Measurements from ENCODE around the gene FNDC10. TPM values are rescaled to one million over a fixed set of nuclear protein-coding genes. Genes with fewer than 3 reads are reported as not detected.
"Not testable (repeated sequence)": the region's sequence is repeated elsewhere in the genome, so short reads cannot be mapped to it uniquely, and the experiment has no call there.

Gene FNDC10
- 13.6 and 15.6 TPM in 2 replicates for total RNA-seq (2022)
- Bru-seq, nascent RNA = percentile 30 among the genes with signal in this experiment
- BruChase-seq, experiment 1, labeled RNA remaining after a 2-hour chase = percentile 58 among the genes with signal in this experiment
- BruChase-seq, experiment 2, labeled RNA remaining after a 6-hour chase = percentile 75 among the genes with signal in this experiment
- long read RNA-seq, transcript FNDC10-201 (1 exons, 2,085 nt) = major isoform, 83 of 83 reads
- long read RNA-seq, partial matches to known transcripts = 0 of 83 reads
- long read RNA-seq, other reads (novel, unspliced or antisense) = 0 of 83 reads

GRCh38 chr1:1599935-1600860, at the start of gene FNDC10:
Gene FNDC10, minus strand, starts transcription at chr1:1600135. Its CDS starts 120 bp downstream, at chr1:1600015.
- intact Hi-C loops (cut with micrococcal nuclease; ENCODE audit: unreplicated experiment) = no loop called here
- Mint-ChIP-seq H3K4me3 (ENCODE audit: unreplicated experiment) (peak within 1 kb of the TSS; percentile 76), H3K4me1 (ENCODE audit: low read depth, unreplicated experiment) (no peaks in the 10 kb centered on the region), H3K27me3 (ENCODE audit: insufficient read depth, unreplicated experiment) (no peaks in the 10 kb centered on the region), H3K9me3 (ENCODE audit: unreplicated experiment) (no peaks in the 10 kb centered on the region), H3K36me3 (ENCODE audit: insufficient read depth, unreplicated experiment) (no peaks in the 10 kb centered on the region), H3K27ac (ENCODE audit: unreplicated experiment) (no peak within 1 kb of the TSS)
- Histone ChIP-seq H3K36me3 (ENCODE audit: control insufficient read depth, insufficient read depth, low read length) (no peaks in the 10 kb centered on the region), H3K9me3 (no peaks in the 10 kb centered on the region), H3K27me3 (replicated peaks; ENCODE audit: control insufficient read depth, insufficient read depth, low read length) (no peaks in the 10 kb centered on the region), H3K4me3 (ENCODE audit: low read depth, low read length) (peak within 1 kb of the TSS; percentile 64), H3K4me1 (no peaks in the 10 kb centered on the region; the same call in 1 of the 2 replicates)
- TF ChIP-seq, protein P1, sequence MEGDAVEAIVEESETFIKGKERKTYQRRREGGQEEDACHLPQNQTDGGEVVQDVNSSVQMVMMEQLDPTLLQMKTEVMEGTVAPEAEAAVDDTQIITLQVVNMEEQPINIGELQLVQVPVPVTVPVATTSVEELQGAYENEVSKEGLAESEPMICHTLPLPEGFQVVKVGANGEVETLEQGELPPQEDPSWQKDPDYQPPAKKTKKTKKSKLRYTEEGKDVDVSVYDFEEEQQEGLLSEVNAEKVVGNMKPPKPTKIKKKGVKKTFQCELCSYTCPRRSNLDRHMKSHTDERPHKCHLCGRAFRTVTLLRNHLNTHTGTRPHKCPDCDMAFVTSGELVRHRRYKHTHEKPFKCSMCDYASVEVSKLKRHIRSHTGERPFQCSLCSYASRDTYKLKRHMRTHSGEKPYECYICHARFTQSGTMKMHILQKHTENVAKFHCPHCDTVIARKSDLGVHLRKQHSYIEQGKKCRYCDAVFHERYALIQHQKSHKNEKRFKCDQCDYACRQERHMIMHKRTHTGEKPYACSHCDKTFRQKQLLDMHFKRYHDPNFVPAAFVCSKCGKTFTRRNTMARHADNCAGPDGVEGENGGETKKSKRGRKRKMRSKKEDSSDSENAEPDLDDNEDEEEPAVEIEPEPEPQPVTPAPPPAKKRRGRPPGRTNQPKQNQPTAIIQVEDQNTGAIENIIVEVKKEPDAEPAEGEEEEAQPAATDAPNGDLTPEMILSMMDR (IDR thresholded peaks at IDR 0.05; ENCODE audit: insufficient read depth in 1 of 2, low read depth in 1 of 2, low read length in 1 of 2, severe bottlenecking in 1 of 2, unreplicated experiment in 1 of 2) = no peak
- ChIA-PET CTCF (no interaction called here), POLR2A (no interaction called here)
- BruUV-seq (replicated peaks) = no TSS peak
- DNase-seq = no peak

GRCh38 chr1:1648265-1648664, 48.3 kb upstream of the FNDC10 start:
- H3K36me3 Mint-ChIP-seq (ENCODE audit: insufficient read depth, unreplicated experiment) = peaks cover 65% of the 10 kb centered on the region
- H3K4me3 Mint-ChIP-seq (ENCODE audit: unreplicated experiment); H3K4me1 Mint-ChIP-seq (ENCODE audit: low read depth, unreplicated experiment); H3K27ac Mint-ChIP-seq (ENCODE audit: unreplicated experiment); H3K4me1 ChIP-seq; H3K27me3 Mint-ChIP-seq (ENCODE audit: insufficient read depth, unreplicated experiment); H3K9me3 ChIP-seq; H3K9me3 Mint-ChIP-seq (ENCODE audit: unreplicated experiment); POLR2A ChIA-PET; BruUV-seq (replicated peaks); CTCF ChIA-PET; DNase-seq; H3K36me3 ChIP-seq (ENCODE audit: control insufficient read depth, insufficient read depth, low read length); H3K4me3 ChIP-seq (ENCODE audit: low read depth, low read length); H3K27me3 ChIP-seq (replicated peaks; ENCODE audit: control insufficient read depth, insufficient read depth, low read length): not testable (repeated sequence)
- intact Hi-C loops (cut with micrococcal nuclease; ENCODE audit: unreplicated experiment) = loop anchor here (5.0 kb wide), 1 partner anchor 69 kb away; no protein-coding TSS in a partner anchor

GRCh38 chr1:1647567-1648241, 47.8 kb upstream of the FNDC10 start:
- H3K27ac Mint-ChIP-seq (ENCODE audit: unreplicated experiment); H3K36me3 ChIP-seq (ENCODE audit: control insufficient read depth, insufficient read depth, low read length); DNase-seq; H3K9me3 ChIP-seq; H3K27me3 ChIP-seq (replicated peaks; ENCODE audit: control insufficient read depth, insufficient read depth, low read length); BruUV-seq (replicated peaks); H3K4me1 Mint-ChIP-seq (ENCODE audit: low read depth, unreplicated experiment); CTCF ChIA-PET; H3K4me3 Mint-ChIP-seq (ENCODE audit: unreplicated experiment); H3K27me3 Mint-ChIP-seq (ENCODE audit: insufficient read depth, unreplicated experiment); H3K4me3 ChIP-seq (ENCODE audit: low read depth, low read length); H3K9me3 Mint-ChIP-seq (ENCODE audit: unreplicated experiment); POLR2A ChIA-PET; H3K4me1 ChIP-seq: not testable (repeated sequence)
- peaks cover 64% of the 10 kb centered on the region for H3K36me3 Mint-ChIP-seq (ENCODE audit: insufficient read depth, unreplicated experiment)
- intact Hi-C loops (cut with micrococcal nuclease; ENCODE audit: unreplicated experiment) = loop anchor here (5.0 kb wide), 1 partner anchor 70 kb away; no protein-coding TSS in a partner anchor

DNA sequence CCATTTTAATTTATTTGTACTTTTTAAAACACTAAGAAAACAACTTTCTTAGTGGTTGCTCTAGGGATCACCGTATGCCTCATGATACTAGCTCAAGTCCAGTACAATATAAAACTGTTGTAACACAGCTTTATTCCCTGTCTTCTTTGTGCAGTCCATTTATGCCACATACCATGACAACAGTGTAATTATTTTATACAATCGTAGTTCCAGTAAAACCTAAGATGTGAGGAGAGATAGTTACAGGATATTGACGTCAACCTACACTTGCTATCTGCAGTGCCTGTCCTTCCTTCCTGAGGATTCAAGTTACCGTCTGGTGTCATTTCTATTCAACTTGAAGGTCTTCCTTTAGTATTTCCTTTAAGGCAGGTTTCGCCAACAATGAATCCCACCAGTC, 46.4 kb upstream of the FNDC10 start:
- H3K36me3 Mint-ChIP-seq (ENCODE audit: insufficient read depth, unreplicated experiment) = peaks cover 51% of the 10 kb centered on the region
- H3K9me3 ChIP-seq; H3K36me3 ChIP-seq (ENCODE audit: control insufficient read depth, insufficient read depth, low read length); BruUV-seq (replicated peaks); H3K27ac Mint-ChIP-seq (ENCODE audit: unreplicated experiment); POLR2A ChIA-PET; DNase-seq; H3K4me3 Mint-ChIP-seq (ENCODE audit: unreplicated experiment); H3K27me3 ChIP-seq (replicated peaks; ENCODE audit: control insufficient read depth, insufficient read depth, low read length); H3K4me1 Mint-ChIP-seq (ENCODE audit: low read depth, unreplicated experiment); H3K4me1 ChIP-seq; H3K4me3 ChIP-seq (ENCODE audit: low read depth, low read length); CTCF ChIA-PET; H3K9me3 Mint-ChIP-seq (ENCODE audit: unreplicated experiment); H3K27me3 Mint-ChIP-seq (ENCODE audit: insufficient read depth, unreplicated experiment): not testable (repeated sequence)
- intact Hi-C loops (cut with micrococcal nuclease; ENCODE audit: unreplicated experiment) = loop anchor here (5.0 kb wide), 1 partner anchor 71 kb away; no protein-coding TSS in a partner anchor

DNA sequence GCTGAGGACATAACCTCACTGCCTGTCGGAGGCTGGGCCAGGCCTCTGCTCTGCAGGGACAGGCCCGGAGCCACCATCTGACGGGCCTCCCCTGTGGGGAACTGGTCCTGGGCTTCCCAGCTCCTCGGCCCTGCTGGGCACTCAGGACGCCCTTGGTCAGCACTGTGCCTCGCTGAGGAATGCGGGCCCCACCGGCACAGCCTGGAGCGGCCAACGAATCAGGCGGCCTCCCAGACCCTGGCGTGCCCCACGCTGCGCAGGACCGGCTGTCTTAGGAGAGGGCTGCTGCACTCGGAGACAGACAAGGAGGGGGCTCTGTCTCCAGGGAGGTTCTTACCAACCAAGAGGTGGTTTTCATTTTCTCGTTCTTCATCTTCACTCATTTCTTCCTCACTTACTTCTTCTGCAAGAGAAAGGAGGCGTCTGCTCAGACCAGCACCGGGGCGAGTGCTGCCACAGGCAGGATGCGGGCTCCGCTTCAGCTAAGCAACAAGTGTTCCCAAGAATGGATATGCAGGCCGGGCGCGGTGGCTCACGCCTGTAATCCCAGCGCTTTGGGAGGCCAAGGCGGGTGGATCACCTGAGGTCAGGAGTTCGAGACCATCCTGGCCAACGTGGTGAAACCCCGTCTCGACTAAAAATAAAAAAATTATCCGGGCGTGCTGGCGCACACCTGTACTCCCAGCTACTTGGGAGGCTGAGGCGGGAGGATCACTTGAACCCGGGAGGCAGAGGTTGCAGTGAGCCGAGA, 41.0 kb upstream of the FNDC10 start:
- H3K27me3 ChIP-seq (replicated peaks; ENCODE audit: control insufficient read depth, insufficient read depth, low read length); H3K4me3 Mint-ChIP-seq (ENCODE audit: unreplicated experiment); H3K4me1 Mint-ChIP-seq (ENCODE audit: low read depth, unreplicated experiment); H3K36me3 ChIP-seq (ENCODE audit: control insufficient read depth, insufficient read depth, low read length); H3K27ac Mint-ChIP-seq (ENCODE audit: unreplicated experiment); H3K9me3 Mint-ChIP-seq (ENCODE audit: unreplicated experiment); H3K4me1 ChIP-seq; DNase-seq; H3K27me3 Mint-ChIP-seq (ENCODE audit: insufficient read depth, unreplicated experiment); H3K9me3 ChIP-seq; intact Hi-C loops (cut with micrococcal nuclease; ENCODE audit: unreplicated experiment); POLR2A ChIA-PET; H3K4me3 ChIP-seq (ENCODE audit: low read depth, low read length); BruUV-seq (replicated peaks); CTCF ChIA-PET: not testable (repeated sequence)
- H3K36me3 Mint-ChIP-seq (ENCODE audit: insufficient read depth, unreplicated experiment) = peaks cover 11% of the 10 kb centered on the region

Measured in Caco-2 (cell line).